Panc1 (cell line): ENCODE measurements around the gene VMAC. TPM values are rescaled to one million over a fixed set of nuclear protein-coding genes. Genes with fewer than 3 reads are reported as not detected.

Experiments
- ATAC-seq: fragments of 200-7000 bp; cut with Tn5 transposase; 2 replicates; pipeline ENCODE4 v1.9.1; 2020; ENCODE audit warnings: mild to moderate bottlenecking, moderate library complexity
- BruUV-seq: library from RNA; stranded (reverse); fragments of 400-500 nt; replicated peaks from 2 replicates; lab custom pipeline; 2021; lab: Mats Ljungman, UMichigan
- CTCF ChIA-PET: fragments of 300-600 bp; sonication (Branson Sonifier 250); formaldehyde crosslinking; loops from one replicate; lab custom pipeline; 2022; ENCODE audit warnings: antibody characterized with exemption; lab: Charles Lee
- POLR2A ChIA-PET: fragments of 300-600 bp; sonication (Branson Sonifier 250); formaldehyde crosslinking; loops from one replicate; lab custom pipeline; 2022; ENCODE audit warnings: antibody characterized with exemption; lab: Charles Lee
- DNase-seq: peaks from one replicate; pipeline ENCODE4 v3.0.0-alpha.2; 2010; ENCODE audit warnings: low read depth, low spot score
- H3K27ac ChIP-seq: 2 replicates; pipeline ENCODE4 v1.5.1; 2011; ENCODE audit warnings: mild to moderate bottlenecking, low read length, inconsistent platforms
- H3K27me3 ChIP-seq: fragments of 200-500 bp; sonication (Bioruptor generic); 2 replicates; pipeline ENCODE4 v1.6.0; 2014; ENCODE audit warnings: low read length, inconsistent platforms; ENCODE audit not compliant: control insufficient read depth, insufficient read depth
- H3K36me3 ChIP-seq: fragments of 200-500 bp; sonication (Bioruptor generic); 2 replicates; pipeline ENCODE4 v1.5.1; 2014; ENCODE audit warnings: inconsistent platforms, mild to moderate bottlenecking, low read length, moderate library complexity; ENCODE audit not compliant: control insufficient read depth, insufficient read depth
- H3K4me1 ChIP-seq: 2 replicates; pipeline ENCODE4 v1.5.1; 2011; ENCODE audit warnings: inconsistent platforms, mild to moderate bottlenecking, low read length, moderate library complexity; ENCODE audit not compliant: control insufficient read depth, insufficient read depth
- H3K4me3 ChIP-seq, 2 experiments: 2 replicates each; pipeline ENCODE4 v1.5.1; 2011 to 2012; ENCODE audit warnings: low read depth in 2 of 2, low read length in 2 of 2, mild to moderate bottlenecking in 2 of 2, inconsistent platforms in 1 of 2, moderate library complexity in 1 of 2
- H3K9me3 ChIP-seq: fragments of 200-500 bp; sonication (Bioruptor generic); 2 replicates; pipeline ENCODE4 v1.5.1; 2014; ENCODE audit warnings: low read depth, mild to moderate bottlenecking, inconsistent platforms, low read length, moderate library complexity; ENCODE audit not compliant: control insufficient read depth, insufficient read depth
- POLR2AphosphoS5 ChIP-seq: IDR thresholded peaks from 2 replicates; pipeline ENCODE4 v1.6.1; 2012; ENCODE audit warnings: mild to moderate bottlenecking, low read depth, low read length, moderate library complexity
- SIN3A ChIP-seq: IDR thresholded peaks from 2 replicates; pipeline ENCODE4 v1.6.1; 2012; ENCODE audit warnings: low read depth, mild to moderate bottlenecking, low read length, moderate library complexity, borderline replicate concordance; ENCODE audit not compliant: insufficient read depth
- TCF7L2 ChIP-seq: IDR thresholded peaks from 2 replicates; pipeline ENCODE4 v1.6.1; 2011; ENCODE audit warnings: mild to moderate bottlenecking, low read depth, low read length, inconsistent platforms
- in situ Hi-C: cut with HindIII; loops from 2 replicates; pipeline ENCODE4 v1.10.0; 2016; ENCODE audit warnings: low sequenced_read_pairs, low pct_unique_long_range_greater_than_20kb
- intact Hi-C: fragments of 100-400 bp; cut with micrococcal nuclease; formaldehyde crosslinking; loops from one replicate; pipeline ENCODE4 v1.10.0; 2022; ENCODE audit not compliant: unreplicated experiment
- total RNA-seq: library from RNA; stranded (reverse); gene quantifications from one replicate; pipeline ENCODE4 v1.2.1, GENCODE V29; 2021; ENCODE audit not compliant: unreplicated experiment
- TF ChIP-seq, protein P1 (sequence below), 2 experiments: IDR thresholded peaks; 2 replicates each; pipeline ENCODE4 v1.6.1; 2011 to 2012; ENCODE audit warnings: low read depth in 2 of 2, control low read depth in 1 of 2, low read length in 1 of 2, mild to moderate bottlenecking in 1 of 2, moderate library complexity in 1 of 2; ENCODE audit not compliant: insufficient read depth in 1 of 2
- TF ChIP-seq, protein P2 (sequence below): fragments of 450-650 bp; IDR thresholded peaks from 2 replicates; pipeline ENCODE4 v1.5.1; 2017; ENCODE audit warnings: mild to moderate bottlenecking

The VMAC gene
- total RNA-seq, 1 experiment from 2014 or later = 5.2 TPM

DNA sequence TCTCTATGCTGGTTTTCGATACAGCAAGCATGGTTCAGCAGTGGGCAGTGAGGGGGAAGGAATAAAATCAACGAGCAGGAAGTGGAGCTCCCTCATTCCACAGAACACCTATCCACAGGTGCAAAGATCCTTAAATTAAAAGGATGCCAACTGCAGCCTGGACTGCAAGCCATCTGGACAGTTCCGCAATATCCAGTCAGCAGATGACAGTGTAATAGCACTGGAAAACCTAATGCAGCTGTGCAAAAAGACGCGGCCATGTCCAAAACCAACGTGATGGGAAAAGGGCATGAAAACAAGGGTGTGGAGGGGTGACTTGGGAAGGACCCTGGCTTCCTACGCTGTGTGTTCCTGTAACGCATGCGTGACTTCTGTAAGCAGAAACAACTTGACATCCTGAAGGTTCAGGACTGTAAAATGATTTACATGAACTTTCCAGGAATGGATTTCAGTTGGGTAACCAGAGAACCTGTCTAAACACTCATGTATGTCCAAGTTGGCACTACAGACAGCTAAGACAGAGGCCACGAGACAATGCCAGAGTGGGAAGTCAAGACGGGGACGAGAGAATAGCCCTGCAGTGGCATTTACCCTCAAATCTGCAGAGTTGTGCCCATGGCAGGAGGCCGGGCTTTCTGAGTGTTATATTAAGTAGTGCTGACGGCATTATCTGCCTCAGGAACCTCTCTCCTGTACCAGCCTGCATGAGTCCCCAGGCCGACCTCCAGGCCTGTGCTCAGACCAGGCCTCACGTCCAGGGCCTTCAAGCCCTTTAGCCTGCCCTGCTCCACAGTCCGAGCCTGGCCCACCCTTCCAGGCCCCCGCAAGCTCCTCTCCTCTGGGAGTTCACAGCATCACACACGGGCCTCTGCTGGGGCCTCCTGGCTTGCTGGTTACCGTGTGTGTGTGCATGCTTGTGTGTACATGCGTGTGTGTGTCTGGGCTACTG is 35.9 kb downstream of the VMAC start:
- TF ChIP-seq, protein P1, sequence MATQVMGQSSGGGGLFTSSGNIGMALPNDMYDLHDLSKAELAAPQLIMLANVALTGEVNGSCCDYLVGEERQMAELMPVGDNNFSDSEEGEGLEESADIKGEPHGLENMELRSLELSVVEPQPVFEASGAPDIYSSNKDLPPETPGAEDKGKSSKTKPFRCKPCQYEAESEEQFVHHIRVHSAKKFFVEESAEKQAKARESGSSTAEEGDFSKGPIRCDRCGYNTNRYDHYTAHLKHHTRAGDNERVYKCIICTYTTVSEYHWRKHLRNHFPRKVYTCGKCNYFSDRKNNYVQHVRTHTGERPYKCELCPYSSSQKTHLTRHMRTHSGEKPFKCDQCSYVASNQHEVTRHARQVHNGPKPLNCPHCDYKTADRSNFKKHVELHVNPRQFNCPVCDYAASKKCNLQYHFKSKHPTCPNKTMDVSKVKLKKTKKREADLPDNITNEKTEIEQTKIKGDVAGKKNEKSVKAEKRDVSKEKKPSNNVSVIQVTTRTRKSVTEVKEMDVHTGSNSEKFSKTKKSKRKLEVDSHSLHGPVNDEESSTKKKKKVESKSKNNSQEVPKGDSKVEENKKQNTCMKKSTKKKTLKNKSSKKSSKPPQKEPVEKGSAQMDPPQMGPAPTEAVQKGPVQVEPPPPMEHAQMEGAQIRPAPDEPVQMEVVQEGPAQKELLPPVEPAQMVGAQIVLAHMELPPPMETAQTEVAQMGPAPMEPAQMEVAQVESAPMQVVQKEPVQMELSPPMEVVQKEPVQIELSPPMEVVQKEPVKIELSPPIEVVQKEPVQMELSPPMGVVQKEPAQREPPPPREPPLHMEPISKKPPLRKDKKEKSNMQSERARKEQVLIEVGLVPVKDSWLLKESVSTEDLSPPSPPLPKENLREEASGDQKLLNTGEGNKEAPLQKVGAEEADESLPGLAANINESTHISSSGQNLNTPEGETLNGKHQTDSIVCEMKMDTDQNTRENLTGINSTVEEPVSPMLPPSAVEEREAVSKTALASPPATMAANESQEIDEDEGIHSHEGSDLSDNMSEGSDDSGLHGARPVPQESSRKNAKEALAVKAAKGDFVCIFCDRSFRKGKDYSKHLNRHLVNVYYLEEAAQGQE (IDR thresholded peaks at IDR 0.05; ENCODE audit: insufficient read depth in 1 of 2, low read depth in 2 of 2, low read length in 1 of 2) = no peak
- TF ChIP-seq, protein P2, sequence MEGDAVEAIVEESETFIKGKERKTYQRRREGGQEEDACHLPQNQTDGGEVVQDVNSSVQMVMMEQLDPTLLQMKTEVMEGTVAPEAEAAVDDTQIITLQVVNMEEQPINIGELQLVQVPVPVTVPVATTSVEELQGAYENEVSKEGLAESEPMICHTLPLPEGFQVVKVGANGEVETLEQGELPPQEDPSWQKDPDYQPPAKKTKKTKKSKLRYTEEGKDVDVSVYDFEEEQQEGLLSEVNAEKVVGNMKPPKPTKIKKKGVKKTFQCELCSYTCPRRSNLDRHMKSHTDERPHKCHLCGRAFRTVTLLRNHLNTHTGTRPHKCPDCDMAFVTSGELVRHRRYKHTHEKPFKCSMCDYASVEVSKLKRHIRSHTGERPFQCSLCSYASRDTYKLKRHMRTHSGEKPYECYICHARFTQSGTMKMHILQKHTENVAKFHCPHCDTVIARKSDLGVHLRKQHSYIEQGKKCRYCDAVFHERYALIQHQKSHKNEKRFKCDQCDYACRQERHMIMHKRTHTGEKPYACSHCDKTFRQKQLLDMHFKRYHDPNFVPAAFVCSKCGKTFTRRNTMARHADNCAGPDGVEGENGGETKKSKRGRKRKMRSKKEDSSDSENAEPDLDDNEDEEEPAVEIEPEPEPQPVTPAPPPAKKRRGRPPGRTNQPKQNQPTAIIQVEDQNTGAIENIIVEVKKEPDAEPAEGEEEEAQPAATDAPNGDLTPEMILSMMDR = no peak
- TF ChIP-seq TCF7L2 (no peak), POLR2AphosphoS5 (no peak), SIN3A (no peak)
- Histone ChIP-seq H3K4me1 (no peaks in the 10 kb centered on the region; the same call in 1 of the 2 replicates), H3K27ac (no peak overlapping the region), H3K4me3 (no peak overlapping the region), H3K27me3 (no peaks in the 10 kb centered on the region), H3K9me3 (no peaks in the 10 kb centered on the region), H3K36me3 (no peaks in the 10 kb centered on the region; the same call in 1 of the 2 replicates)
- ChIA-PET POLR2A (no interaction called here), CTCF (no interaction called here)
- ATAC-seq (no peak), DNase-seq (no peak)
- no TSS peak for BruUV-seq
- intact Hi-C loops (no loop called here), in situ Hi-C loops (no loop called here)

DNA sequence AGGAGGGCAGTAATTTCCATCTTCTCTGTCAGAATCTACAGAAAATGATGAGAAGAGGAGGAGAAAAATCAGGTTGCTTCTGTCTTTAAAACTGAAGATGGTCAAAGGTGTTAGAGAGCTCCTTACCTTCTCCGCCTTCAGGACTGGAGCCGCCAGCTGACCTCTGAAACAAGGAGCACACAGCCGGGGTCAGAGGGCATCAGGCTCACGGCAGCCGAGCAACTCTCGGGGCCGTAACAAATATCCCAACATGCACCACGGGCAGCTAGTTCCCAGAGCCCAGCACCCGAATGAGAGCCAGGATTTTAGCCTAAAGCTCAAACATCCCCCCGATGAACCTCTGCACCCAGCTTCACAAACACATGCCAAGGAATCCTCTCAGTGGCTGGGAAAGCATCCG is 37.0 kb downstream of the VMAC start:
- Histone ChIP-seq H3K4me3 (no peak overlapping the region), H3K36me3 (no peaks in the 10 kb centered on the region; the same call in 1 of the 2 replicates), H3K27me3 (no peaks in the 10 kb centered on the region), H3K9me3 (no peaks in the 10 kb centered on the region), H3K4me1 (no peaks in the 10 kb centered on the region; the same call in 1 of the 2 replicates), H3K27ac (no peak overlapping the region)
- POLR2A ChIA-PET = no interaction called here
- DNase-seq = no peak
- in situ Hi-C loops = no loop called here
- no peak for TF ChIP-seq SIN3A
- TF ChIP-seq, protein P1 (IDR thresholded peaks at IDR 0.05; ENCODE audit: insufficient read depth in 1 of 2, low read depth in 2 of 2, low read length in 1 of 2) = no peak
- no peak for TF ChIP-seq POLR2AphosphoS5
- TF ChIP-seq, protein P2 = no peak
- TF ChIP-seq TCF7L2 = no peak
- ATAC-seq = no peak
- no TSS peak for BruUV-seq
- CTCF ChIA-PET = no interaction called here
- intact Hi-C loops = no loop called here
